Stimulated activated CD8-positive, alpha-beta memory T cell treated with anti-CD3 and anti-CD28 coated beads, Interleukin-7, amount 100 ng/mL, for 24 hours (primary cell): ENCODE measurements around the gene GALNT16.
"Not testable (repeated sequence)": the region's sequence is repeated elsewhere in the genome, so short reads cannot be mapped to it uniquely, and the experiment has no call there.

ENCODE experiments used
- DNase-seq: peaks from one replicate; pipeline ENCODE4 v3.0.0-alpha.2; 2020; ENCODE audit warnings: low read depth

The GALNT16 gene

DNA sequence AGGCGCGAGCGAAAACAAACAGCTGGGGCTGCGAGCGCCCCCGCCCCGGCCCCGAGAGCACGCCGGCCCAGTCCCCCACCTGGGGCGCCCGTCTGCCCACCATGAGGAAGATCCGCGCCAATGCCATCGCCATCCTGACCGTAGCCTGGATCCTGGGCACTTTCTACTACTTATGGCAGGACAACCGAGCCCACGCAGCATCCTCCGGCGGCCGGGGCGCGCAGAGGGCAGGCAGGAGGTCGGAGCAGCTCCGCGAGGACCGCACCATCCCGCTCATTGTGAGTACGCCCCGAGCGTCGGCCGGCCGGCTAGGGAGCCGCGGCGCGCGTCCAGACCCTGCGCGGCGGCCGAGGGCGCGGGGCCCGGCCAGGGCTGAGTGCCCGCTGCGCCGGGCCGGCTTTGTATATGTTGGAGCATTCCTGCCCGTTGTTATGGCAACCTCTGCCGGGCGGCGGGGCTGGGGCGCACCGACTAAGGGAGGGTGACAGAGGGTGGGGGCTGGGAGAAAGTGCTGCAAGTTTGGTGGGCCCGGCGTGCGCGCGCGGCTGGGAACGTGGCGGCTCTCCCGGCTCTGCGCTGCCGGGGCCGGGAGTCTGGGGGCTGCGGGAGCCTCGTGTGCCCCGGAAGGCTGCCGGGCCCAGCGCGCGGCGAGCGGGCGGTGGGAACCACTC is 367 bp downstream of the GALNT16 start:
- no peak for DNase-seq

- no peak for DNase-seq
Measured at GRCh38 chr14:69260861-69261564, 1.1 kb downstream of the GALNT16 start.

GRCh38 chr14:69261761-69262331 is 1.9 kb downstream of the GALNT16 start:
- DNase-seq, result no peak

- no peak for DNase-seq
Measured at GRCh38 chr14:69262516-69262915, 2.6 kb downstream of the GALNT16 start.

DNA sequence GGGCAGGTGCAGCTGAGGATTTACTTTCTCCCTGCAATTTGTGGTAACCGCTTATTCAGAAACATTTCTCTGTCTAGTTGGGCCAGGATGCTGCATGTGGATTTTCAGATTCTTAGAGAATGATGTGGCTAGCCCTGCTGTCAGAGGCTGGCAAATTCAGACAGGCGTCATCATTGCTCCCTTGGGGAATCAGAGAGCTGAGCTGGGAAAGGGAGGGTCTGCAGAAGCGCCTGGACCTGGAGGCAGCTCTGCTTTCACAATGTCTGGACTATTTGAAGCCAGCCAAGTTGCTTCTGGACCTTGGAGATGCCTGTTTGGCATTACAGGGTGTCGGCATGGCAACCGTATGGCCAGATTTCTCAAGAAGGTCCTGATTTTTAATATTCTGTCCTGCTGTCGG is 3.4 kb downstream of the GALNT16 start:
- DNase-seq, result no peak

DNA sequence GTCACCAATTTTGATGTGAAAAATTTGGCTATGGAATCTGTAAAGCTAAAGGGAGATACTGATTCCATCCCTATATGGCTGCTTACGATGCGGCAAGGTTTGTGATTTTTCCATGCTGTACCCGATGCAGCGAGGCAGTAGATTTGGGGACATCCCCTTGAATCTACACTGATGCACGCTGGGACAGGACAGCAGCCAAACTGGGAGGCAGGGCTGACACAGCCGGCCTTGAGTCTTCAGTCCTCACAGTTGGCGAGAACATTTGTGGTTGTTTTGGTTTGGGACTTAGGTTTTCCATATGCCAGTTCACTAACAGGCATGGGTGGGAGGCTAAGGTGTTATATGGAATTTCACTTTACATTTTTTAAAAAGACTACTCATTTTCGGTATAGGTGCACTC is 3.8 kb downstream of the GALNT16 start:
- no peak for DNase-seq

- DNase-seq, result no peak
Measured at GRCh38 chr14:69266572-69267345, 6.8 kb downstream of the GALNT16 start.

DNA sequence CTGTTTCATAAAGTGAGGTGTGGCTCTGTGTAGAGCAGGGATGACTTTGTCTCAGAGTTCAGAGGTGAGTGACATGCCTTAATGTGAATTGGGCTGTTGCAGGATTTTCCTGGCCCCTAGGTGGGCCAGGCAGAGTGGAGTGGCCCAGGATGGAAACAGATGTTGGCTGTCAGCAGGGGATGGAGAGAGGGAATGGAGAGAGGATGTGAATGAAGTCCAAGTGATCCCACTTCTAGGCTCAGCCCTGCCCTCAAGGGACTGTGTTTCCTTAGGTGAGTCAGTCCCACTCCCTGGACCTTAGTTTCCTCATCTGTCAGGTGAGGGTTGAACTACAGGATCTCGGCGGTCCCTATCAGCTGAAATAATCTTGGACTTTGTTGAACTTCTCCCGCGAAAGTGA is 7.5 kb downstream of the GALNT16 start:
- DNase-seq, result no peak

GRCh38 chr14:69268223-69268622 is 8.3 kb downstream of the GALNT16 start:
- DNase-seq, result no peak

GRCh38 chr14:69268763-69269162 is 8.8 kb downstream of the GALNT16 start:
- DNase-seq, result no peak

DNA sequence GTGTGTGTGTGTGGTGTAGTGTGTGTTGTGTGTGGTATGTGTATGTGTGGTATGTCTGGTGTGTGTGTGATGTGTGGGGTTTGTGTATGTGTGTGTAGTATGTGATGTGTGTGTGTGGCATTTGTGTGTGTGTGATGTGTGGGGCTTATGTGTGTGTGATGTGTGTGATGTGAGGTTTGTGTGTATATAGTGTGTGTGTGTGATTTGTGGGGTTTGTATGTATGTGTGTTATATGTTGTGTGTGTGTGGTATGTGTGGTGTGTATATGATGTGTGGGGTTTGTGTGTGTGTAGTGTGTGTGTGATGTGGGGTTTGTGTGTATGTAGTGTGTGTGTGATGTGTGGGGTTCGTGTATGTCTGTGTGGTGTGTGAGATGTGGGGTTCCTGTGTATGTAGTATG is 9.4 kb downstream of the GALNT16 start:
- DNase-seq, result no peak

DNA sequence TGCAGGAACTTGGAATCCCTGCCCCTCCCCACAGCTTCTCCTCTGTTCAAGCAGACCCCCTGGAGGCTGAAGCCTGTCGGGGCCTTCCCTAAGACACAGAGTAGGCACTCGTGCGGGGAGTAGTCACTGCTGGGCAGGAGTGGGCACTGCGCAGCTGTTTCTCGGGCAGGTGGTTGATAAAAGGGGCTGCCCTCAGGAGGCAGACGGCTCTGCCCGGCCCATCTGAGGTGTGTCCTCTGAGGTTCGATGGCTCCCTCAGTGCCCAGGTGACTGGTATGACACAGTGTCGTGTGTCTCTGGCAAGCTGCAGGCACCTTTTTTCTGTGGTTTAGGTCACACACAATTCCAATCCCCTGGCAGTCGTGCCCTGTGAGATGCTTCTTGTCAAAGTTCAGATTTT is 10.1 kb downstream of the GALNT16 start:
- no peak for DNase-seq

GRCh38 chr14:69270795-69271708 is 11.1 kb downstream of the GALNT16 start:
- DNase-seq, result no peak

DNA sequence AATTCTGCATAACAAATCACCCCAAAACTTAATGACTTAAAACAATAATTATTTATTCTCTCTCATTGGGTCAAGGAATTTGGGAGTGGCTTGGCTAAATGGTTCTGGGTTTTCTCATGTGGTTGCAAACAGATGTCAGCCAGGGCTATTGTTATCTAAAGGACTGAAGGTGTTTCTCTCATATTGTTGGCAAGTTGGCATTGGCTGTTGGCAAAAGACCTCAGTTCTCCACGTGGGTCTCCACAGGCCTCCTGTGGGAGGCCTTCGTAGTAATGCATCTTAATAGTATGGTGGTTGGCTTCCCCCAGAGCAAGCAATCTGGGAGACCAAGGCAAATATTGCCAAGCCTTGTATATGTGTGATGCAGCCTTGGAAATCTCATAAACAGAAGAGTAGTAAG is 14.4 kb downstream of the GALNT16 start:
- no peak for DNase-seq

DNA sequence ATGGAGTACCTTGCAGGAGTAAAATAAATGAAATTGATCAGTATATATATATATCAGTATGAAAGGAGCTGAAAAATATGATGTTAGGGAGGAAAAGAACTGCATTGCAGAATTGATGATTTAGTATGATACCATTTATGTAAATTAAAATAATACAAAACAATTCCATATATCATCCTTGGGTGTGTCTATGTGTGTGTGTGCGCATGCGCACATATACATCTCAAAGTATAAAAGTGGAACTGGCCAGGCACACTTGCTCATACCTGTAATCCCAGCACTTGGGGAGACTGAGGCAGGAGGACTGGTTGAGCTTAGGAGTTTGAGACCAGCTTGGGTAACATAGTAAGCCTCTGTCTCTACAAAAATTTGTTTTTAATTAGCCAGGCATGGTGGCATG is 15.4 kb downstream of the GALNT16 start:
- no peak for DNase-seq

GRCh38 chr14:69277356-69277755 is 17.4 kb downstream of the GALNT16 start:
- DNase-seq, result not testable (repeated sequence)

- no peak for DNase-seq
Measured at GRCh38 chr14:69280746-69281291, 20.9 kb downstream of the GALNT16 start.

GRCh38 chr14:69281450-69282169 is 21.7 kb downstream of the GALNT16 start:
- DNase-seq, result no peak

DNA sequence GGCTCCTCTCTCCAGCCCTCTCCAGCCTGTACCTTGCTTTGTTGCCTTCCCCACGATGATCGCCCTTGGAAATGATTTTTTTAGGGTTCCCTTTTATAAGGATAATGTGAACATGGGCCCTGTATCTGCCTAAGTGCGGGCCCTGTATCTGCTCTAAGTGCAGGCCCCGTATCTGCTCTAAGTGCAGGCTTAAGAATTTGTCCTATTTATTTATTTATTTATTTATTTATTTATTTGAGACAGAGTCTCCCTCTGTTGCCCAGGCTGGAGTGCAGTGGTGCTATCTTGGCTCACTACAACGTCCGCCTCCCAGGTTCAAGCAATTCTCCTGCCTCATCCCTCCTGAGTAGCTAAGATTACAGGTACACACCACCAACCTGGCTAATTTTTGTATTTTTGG is 22.5 kb downstream of the GALNT16 start:
- DNase-seq, result no peak

DNA sequence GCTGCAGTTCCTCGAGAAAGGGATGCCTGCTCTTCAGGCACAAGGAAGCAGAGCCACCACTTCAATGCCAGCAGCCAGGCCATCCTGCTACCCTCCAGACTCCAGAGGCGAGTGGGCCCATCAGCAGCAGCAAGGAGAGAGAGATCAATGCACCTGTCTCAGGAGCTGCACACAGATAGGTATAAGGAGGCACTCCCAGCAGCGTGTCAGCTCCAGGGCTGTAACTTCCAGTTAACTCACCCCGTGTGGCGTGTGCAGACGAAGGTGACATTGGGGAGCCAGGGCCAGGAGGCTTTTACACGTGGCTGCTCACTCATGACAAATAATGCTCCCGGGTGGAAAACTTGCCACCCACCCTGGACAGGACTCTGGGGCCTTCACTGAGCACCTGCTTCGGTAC is 24.2 kb downstream of the GALNT16 start:
- no peak for DNase-seq
